GM19025 (cell line): ENCODE measurements around the gene SPRN.

Experiments
- ATAC-seq: cut with Tn5 transposase; IDR thresholded peaks from one replicate; pipeline ENCODE4 v1.9.1; 2021; ENCODE audit warnings: mild to moderate bottlenecking, low read depth, moderate library complexity; ENCODE audit not compliant: unreplicated experiment

The SPRN gene

GRCh38 chr10:133457100-133457841 lies 32.8 kb upstream of the SPRN start:
- no peak for ATAC-seq

- ATAC-seq, result no peak
These were observed 31.9 kb upstream of the SPRN start for GRCh38 chr10:133456041-133456951.

GRCh38 chr10:133455611-133456031 lies 31.2 kb upstream of the SPRN start:
- no peak for ATAC-seq

GRCh38 chr10:133455196-133455595 lies 30.8 kb upstream of the SPRN start:
- no peak for ATAC-seq

- no peak for ATAC-seq
These were observed 29.9 kb upstream of the SPRN start for GRCh38 chr10:133454204-133454893.

- no peak for ATAC-seq
These were observed 29.2 kb upstream of the SPRN start, which contains the start of gene SCART1 for GRCh38 chr10:133453516-133454203. SCART1 (plus strand) TSS chr10:133453945; CDS start chr10:133453998, 53 bp downstream.

GRCh38 chr10:133452453-133452852 lies 28.0 kb upstream of the SPRN start:
- no peak for ATAC-seq

GRCh38 chr10:133451346-133451745 lies 26.9 kb upstream of the SPRN start:
- ATAC-seq, result no peak

- ATAC-seq, result no peak
These were observed 23.7 kb upstream of the SPRN start for GRCh38 chr10:133448120-133448519.

- no peak for ATAC-seq
These were observed 22.6 kb upstream of the SPRN start for GRCh38 chr10:133446979-133447378.

- ATAC-seq, result no peak
These were observed 21.6 kb upstream of the SPRN start for GRCh38 chr10:133445751-133446708.

- ATAC-seq, result no peak
These were observed 20.9 kb upstream of the SPRN start for GRCh38 chr10:133445268-133445732.

- no peak for ATAC-seq
These were observed 20.2 kb upstream of the SPRN start for GRCh38 chr10:133444342-133445267.

- no peak for ATAC-seq
These were observed 18.8 kb upstream of the SPRN start for GRCh38 chr10:133442967-133443924.

GRCh38 chr10:133442191-133442966 lies 18.0 kb upstream of the SPRN start:
- ATAC-seq, result no peak

- ATAC-seq, result no peak
These were observed 17.4 kb upstream of the SPRN start for GRCh38 chr10:133441780-133442179.
